ENCODE data around the gene TEKT3.

DNA sequence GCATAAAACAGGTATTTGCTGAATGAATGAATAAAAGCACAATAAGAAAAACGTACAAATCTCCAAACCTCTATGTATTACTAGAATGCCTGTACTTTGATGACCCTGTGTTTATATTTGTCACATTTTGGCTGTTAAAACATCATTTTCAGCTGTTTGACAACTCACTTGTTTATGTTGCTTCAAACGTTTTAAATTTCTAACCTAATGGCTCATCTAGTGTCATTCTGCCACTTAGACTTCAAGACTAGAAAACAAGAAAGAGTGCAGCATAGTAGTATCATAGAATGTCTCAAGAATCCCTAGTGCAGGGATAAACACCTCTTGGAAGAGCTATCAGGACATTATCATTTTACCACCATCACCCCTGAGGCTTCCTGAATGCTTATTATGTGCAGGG, 56.9 kb downstream of the TEKT3 start:
- TF ChIP-seq CTCF (IDR thresholded peaks at IDR 0.05): no peak
- TF ChIP-seq POLR2A (IDR thresholded peaks at IDR 0.05; ENCODE audit: low read depth): no peak

Data from esophagus muscularis mucosa (tissue), 3 donors.